SK-N-SH treated with all-trans-retinoic acid at 6 μM for 48 hours (cell line): Measurements from ENCODE around the gene LMF2.

Experiments used
- ATAC-seq: fragments of 200-7000 bp; cut with Tn5 transposase; 3 replicates; pipeline ENCODE4 v1.9.1; 2020; ENCODE audit warnings: mild to moderate bottlenecking, moderate library complexity
- ARNTL ChIP-seq: fragments of 450-650 bp; formaldehyde crosslinking; IDR thresholded peaks from 2 replicates; pipeline ENCODE4 v1.5.0; 2020; ENCODE audit warnings: low read depth, mild to moderate bottlenecking, moderate library complexity, borderline replicate concordance
- BACH2 ChIP-seq: fragments of 250-450 bp; sonication (Bioruptor Pico); IDR thresholded peaks from 2 replicates; pipeline ENCODE4 v1.9.0; 2021; ENCODE audit warnings: mild to moderate bottlenecking, borderline replicate concordance
- CSDC2 ChIP-seq: fragments of 250-450 bp; sonication (Bioruptor Pico); IDR thresholded peaks from 2 replicates; pipeline ENCODE4 v1.5.0; 2020; ENCODE audit warnings: mild to moderate bottlenecking, moderate library complexity
- ESRRG ChIP-seq: fragments of 250-450 bp; sonication (Bioruptor Pico); IDR thresholded peaks from 2 replicates; pipeline ENCODE4 v1.6.1; 2021; ENCODE audit warnings: mild to moderate bottlenecking
- GLIS3 ChIP-seq: fragments of 250-450 bp; sonication (Bioruptor Pico); IDR thresholded peaks from 2 replicates; pipeline ENCODE4 v1.5.0; 2020; ENCODE audit warnings: mild to moderate bottlenecking, moderate library complexity
- ISL1 ChIP-seq: fragments of 250-450 bp; sonication (Bioruptor Pico); IDR thresholded peaks from 2 replicates; pipeline ENCODE4 v2.1.2; 2022; ENCODE audit warnings: mild to moderate bottlenecking, moderate library complexity
- OSR1 ChIP-seq: fragments of 250-450 bp; sonication (Bioruptor Pico); IDR thresholded peaks from 2 replicates; pipeline ENCODE4 v1.8.0; 2022; ENCODE audit warnings: moderate library complexity, mild to moderate bottlenecking, inconsistent platforms
- PATZ1 ChIP-seq: fragments of 250-450 bp; sonication (Bioruptor Pico); IDR thresholded peaks from 2 replicates; pipeline ENCODE4 v1.8.0; 2020; ENCODE audit warnings: mild to moderate bottlenecking, moderate library complexity, borderline replicate concordance
- POU6F1 ChIP-seq: fragments of 250-450 bp; sonication (Bioruptor Pico); IDR thresholded peaks from 2 replicates; pipeline ENCODE4 v1.8.0; 2021; ENCODE audit warnings: low read depth, mild to moderate bottlenecking, moderate library complexity, borderline replicate concordance
- PPARA ChIP-seq: fragments of 250-450 bp; sonication (Bioruptor Pico); IDR thresholded peaks from 2 replicates; pipeline ENCODE4 v1.5.0; 2020; ENCODE audit warnings: mild to moderate bottlenecking, borderline replicate concordance
- RARB ChIP-seq: fragments of 250-450 bp; sonication (Bioruptor Pico); IDR thresholded peaks from 2 replicates; pipeline ENCODE4 v1.8.0; 2021; ENCODE audit warnings: mild to moderate bottlenecking, moderate library complexity
- SNAI2 ChIP-seq: fragments of 250-450 bp; sonication (Bioruptor Pico); IDR thresholded peaks from 2 replicates; pipeline ENCODE4 v1.5.0; 2020; ENCODE audit warnings: mild to moderate bottlenecking, moderate library complexity
- TCF4 ChIP-seq: fragments of 250-450 bp; sonication (Bioruptor Pico); IDR thresholded peaks from 2 replicates; pipeline ENCODE4 v1.8.0; 2021; ENCODE audit warnings: mild to moderate bottlenecking, moderate library complexity, borderline replicate concordance
- TOX ChIP-seq: fragments of 250-450 bp; sonication (Bioruptor Pico); IDR thresholded peaks from 2 replicates; pipeline ENCODE4 v1.8.0; 2021; ENCODE audit warnings: mild to moderate bottlenecking, moderate library complexity, borderline replicate concordance
- ZC3H10 ChIP-seq: fragments of 250-450 bp; sonication (Bioruptor Pico); IDR thresholded peaks from 2 replicates; pipeline ENCODE4 v1.5.1; 2021; ENCODE audit warnings: mild to moderate bottlenecking, moderate library complexity
- ZFP3 ChIP-seq: fragments of 250-450 bp; sonication (Bioruptor Pico); IDR thresholded peaks from 2 replicates; pipeline ENCODE4 v1.5.0; 2020; ENCODE audit warnings: mild to moderate bottlenecking, moderate library complexity
- ZFP30 ChIP-seq: fragments of 450-650 bp; formaldehyde crosslinking; IDR thresholded peaks from 2 replicates; pipeline ENCODE4 v1.5.0; 2022; ENCODE audit warnings: mild to moderate bottlenecking, moderate library complexity
- ZNF565 ChIP-seq: fragments of 450-650 bp; formaldehyde crosslinking; conservative IDR thresholded peaks from 2 replicates; pipeline ENCODE4 v1.5.0; 2020; ENCODE audit warnings: low read depth, mild to moderate bottlenecking, moderate library complexity
- ZNF70 ChIP-seq: fragments of 450-650 bp; formaldehyde crosslinking; IDR thresholded peaks from 2 replicates; pipeline ENCODE4 v1.5.0; 2020; ENCODE audit warnings: mild to moderate bottlenecking, moderate library complexity
- ZNF8 ChIP-seq: fragments of 450-650 bp; formaldehyde crosslinking; IDR thresholded peaks from 2 replicates; pipeline ENCODE4 v1.5.0; 2020; ENCODE audit warnings: mild to moderate bottlenecking, moderate library complexity
- TF ChIP-seq, protein P1 (sequence below): fragments of 250-450 bp; sonication (Bioruptor Pico); IDR thresholded peaks from 2 replicates; pipeline ENCODE4 v1.5.1; 2020; ENCODE audit warnings: low read depth, mild to moderate bottlenecking, moderate library complexity
- TF ChIP-seq, protein P2 (sequence below): fragments of 250-450 bp; sonication (Bioruptor Pico); IDR thresholded peaks from 2 replicates; pipeline ENCODE4 v1.5.0; 2020; ENCODE audit warnings: mild to moderate bottlenecking, moderate library complexity
- TF ChIP-seq, protein P3 (sequence below): fragments of 250-450 bp; sonication (Bioruptor Pico); IDR thresholded peaks from 2 replicates; pipeline ENCODE4 v1.5.1; 2021; ENCODE audit warnings: mild to moderate bottlenecking, moderate library complexity

The LMF2 gene

DNA sequence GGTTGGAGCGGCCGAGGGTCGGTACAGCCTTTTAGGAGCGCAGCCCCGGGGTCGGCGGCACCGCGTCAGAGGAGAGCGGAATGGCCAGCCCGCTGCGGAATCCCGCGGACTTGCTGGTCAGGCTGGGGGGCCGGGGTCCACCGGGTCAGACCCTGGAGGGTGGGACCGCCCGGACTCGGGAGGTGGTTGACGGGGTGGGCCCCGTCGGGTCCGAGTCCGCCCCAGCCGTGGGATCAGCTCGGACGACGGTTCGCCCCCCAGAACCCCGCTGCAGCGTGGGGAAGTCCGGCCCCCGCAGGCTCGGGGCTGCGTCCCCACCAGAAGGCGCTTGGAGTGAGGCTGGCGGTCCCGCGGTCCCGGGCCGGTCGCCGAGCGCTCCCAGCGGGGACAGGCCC is 26.5 kb downstream of the LMF2 start:
- TF ChIP-seq, protein P1, sequence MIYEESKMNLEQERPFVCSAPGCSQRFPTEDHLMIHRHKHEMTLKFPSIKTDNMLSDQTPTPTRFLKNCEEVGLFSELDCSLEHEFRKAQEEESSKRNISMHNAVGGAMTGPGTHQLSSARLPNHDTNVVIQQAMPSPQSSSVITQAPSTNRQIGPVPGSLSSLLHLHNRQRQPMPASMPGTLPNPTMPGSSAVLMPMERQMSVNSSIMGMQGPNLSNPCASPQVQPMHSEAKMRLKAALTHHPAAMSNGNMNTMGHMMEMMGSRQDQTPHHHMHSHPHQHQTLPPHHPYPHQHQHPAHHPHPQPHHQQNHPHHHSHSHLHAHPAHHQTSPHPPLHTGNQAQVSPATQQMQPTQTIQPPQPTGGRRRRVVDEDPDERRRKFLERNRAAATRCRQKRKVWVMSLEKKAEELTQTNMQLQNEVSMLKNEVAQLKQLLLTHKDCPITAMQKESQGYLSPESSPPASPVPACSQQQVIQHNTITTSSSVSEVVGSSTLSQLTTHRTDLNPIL (CRISPR knock-in tag) = no peak
- no peak for TF ChIP-seq ZFP30 (CRISPR knock-in tag)
- no peak for TF ChIP-seq BACH2
- no peak for TF ChIP-seq OSR1 (CRISPR knock-in tag)
- no peak for TF ChIP-seq ISL1 (CRISPR knock-in tag)
- no peak for TF ChIP-seq PATZ1
- no peak for TF ChIP-seq ESRRG (CRISPR knock-in tag)
- no peak for TF ChIP-seq ZFP3 (CRISPR knock-in tag)
- no peak for TF ChIP-seq RARB (CRISPR knock-in tag)
- TF ChIP-seq PPARA = no peak
- TF ChIP-seq ZNF70 = no peak
- TF ChIP-seq SNAI2 (CRISPR knock-in tag) = no peak
- no peak for TF ChIP-seq ZNF565 (CRISPR knock-in tag)
- no peak for TF ChIP-seq ZNF8 (CRISPR knock-in tag)
- no peak for TF ChIP-seq CSDC2 (CRISPR knock-in tag)
- no peak for TF ChIP-seq GLIS3 (CRISPR knock-in tag)
- no peak for ATAC-seq

DNA sequence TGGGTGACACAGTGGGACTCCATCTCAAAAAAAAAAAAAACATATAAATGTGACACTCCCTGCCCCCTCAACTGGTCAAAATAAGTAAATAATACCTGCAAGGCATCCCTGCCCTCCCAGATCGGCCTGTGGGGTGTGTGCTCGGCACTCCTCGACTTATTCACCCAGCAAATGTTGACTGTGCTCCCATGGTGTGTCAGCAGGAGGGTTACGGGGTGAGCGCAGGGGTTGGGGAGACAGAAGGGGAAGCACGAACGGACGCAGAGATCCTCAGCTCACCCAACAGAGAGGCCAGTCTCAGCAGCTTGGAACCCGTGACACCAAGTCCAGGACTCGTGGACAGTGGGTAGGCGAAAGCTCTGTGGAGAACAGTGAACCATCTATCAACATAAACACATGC is 27.8 kb downstream of the LMF2 start:
- ATAC-seq = no peak
- TF ChIP-seq TCF4 (no peak), ZNF8 (CRISPR knock-in tag) (no peak), ZFP30 (CRISPR knock-in tag) (no peak), ARNTL (CRISPR knock-in tag) (no peak), CSDC2 (CRISPR knock-in tag) (no peak), ZNF70 (no peak)
- TF ChIP-seq, protein P2, sequence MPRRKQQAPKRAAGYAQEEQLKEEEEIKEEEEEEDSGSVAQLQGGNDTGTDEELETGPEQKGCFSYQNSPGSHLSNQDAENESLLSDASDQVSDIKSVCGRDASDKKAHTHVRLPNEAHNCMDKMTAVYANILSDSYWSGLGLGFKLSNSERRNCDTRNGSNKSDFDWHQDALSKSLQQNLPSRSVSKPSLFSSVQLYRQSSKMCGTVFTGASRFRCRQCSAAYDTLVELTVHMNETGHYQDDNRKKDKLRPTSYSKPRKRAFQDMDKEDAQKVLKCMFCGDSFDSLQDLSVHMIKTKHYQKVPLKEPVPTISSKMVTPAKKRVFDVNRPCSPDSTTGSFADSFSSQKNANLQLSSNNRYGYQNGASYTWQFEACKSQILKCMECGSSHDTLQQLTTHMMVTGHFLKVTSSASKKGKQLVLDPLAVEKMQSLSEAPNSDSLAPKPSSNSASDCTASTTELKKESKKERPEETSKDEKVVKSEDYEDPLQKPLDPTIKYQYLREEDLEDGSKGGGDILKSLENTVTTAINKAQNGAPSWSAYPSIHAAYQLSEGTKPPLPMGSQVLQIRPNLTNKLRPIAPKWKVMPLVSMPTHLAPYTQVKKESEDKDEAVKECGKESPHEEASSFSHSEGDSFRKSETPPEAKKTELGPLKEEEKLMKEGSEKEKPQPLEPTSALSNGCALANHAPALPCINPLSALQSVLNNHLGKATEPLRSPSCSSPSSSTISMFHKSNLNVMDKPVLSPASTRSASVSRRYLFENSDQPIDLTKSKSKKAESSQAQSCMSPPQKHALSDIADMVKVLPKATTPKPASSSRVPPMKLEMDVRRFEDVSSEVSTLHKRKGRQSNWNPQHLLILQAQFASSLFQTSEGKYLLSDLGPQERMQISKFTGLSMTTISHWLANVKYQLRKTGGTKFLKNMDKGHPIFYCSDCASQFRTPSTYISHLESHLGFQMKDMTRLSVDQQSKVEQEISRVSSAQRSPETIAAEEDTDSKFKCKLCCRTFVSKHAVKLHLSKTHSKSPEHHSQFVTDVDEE (CRISPR knock-in tag) = no peak
- TF ChIP-seq, all 23 proteins: peak for 0

DNA sequence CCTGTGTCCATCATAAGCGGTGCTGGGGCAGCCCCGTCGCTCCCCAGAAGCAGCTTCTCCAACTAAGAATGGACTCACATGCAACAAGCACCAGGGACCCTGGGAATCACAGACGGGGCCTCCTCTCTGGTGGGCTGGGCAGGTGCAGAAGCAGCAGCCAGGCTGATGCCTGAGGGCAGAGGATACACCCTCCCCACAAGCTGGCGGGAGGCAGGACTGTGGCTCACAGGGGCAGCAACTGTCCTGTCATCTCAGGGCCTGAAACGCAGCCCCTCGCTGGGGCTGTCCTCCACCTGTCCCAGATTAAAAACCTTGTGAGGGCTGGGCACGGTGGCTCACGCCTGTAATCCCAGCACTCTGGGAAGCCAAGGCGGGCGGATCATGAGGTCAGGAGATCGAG is 29.6 kb downstream of the LMF2 start:
- no peak for TF ChIP-seq BACH2
- TF ChIP-seq, protein P3, sequence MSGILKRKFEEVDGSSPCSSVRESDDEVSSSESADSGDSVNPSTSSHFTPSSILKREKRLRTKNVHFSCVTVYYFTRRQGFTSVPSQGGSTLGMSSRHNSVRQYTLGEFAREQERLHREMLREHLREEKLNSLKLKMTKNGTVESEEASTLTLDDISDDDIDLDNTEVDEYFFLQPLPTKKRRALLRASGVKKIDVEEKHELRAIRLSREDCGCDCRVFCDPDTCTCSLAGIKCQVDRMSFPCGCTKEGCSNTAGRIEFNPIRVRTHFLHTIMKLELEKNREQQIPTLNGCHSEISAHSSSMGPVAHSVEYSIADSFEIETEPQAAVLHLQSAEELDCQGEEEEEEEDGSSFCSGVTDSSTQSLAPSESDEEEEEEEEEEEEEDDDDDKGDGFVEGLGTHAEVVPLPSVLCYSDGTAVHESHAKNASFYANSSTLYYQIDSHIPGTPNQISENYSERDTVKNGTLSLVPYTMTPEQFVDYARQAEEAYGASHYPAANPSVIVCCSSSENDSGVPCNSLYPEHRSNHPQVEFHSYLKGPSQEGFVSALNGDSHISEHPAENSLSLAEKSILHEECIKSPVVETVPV = no peak
- TF ChIP-seq ZNF565 (CRISPR knock-in tag) = no peak
- no peak for TF ChIP-seq ESRRG (CRISPR knock-in tag)
- ATAC-seq = no peak

- no peak for ATAC-seq
- TF ChIP-seq POU6F1 (no peak), ESRRG (CRISPR knock-in tag) (no peak), ZNF70 (no peak), ZNF565 (CRISPR knock-in tag) (no peak), TOX (CRISPR knock-in tag) (no peak), CSDC2 (CRISPR knock-in tag) (no peak), TCF4 (no peak), RARB (CRISPR knock-in tag) (no peak), ZFP3 (CRISPR knock-in tag) (no peak), ZFP30 (CRISPR knock-in tag) (no peak), SNAI2 (CRISPR knock-in tag) (no peak), BACH2 (no peak), PPARA (no peak), ZC3H10 (no peak)
- TF ChIP-seq, protein P2 (CRISPR knock-in tag) = no peak
- TF ChIP-seq, protein P1 (CRISPR knock-in tag) = no peak
Observed at GRCh38 chr22:50476868-50477267, 30.6 kb downstream of the LMF2 start.
